ENCODE measurements around the gene IFI27L1.

The IFI27L1 gene

GRCh38 chr14:94138251-94138650 is 57.1 kb downstream of the IFI27L1 start:
- DNase-seq = no peak

GRCh38 chr14:94139006-94139405 is 57.9 kb downstream of the IFI27L1 start:
- no peak for DNase-seq

- DNase-seq = no peak
Observed at GRCh38 chr14:94139421-94139820, 58.3 kb downstream of the IFI27L1 start.

- DNase-seq = no peak
Observed at GRCh38 chr14:94142247-94142646, 61.1 kb downstream of the IFI27L1 start.

GRCh38 chr14:94142836-94143235 is 61.7 kb downstream of the IFI27L1 start:
- no peak for DNase-seq

- no peak for DNase-seq
Observed at GRCh38 chr14:94143239-94143638, 62.1 kb downstream of the IFI27L1 start.

- no peak for DNase-seq
Observed at GRCh38 chr14:94143711-94144110, 62.6 kb downstream of the IFI27L1 start.

GRCh38 chr14:94144765-94145164 is 63.7 kb downstream of the IFI27L1 start:
- DNase-seq = no peak

- DNase-seq = no peak
Observed at GRCh38 chr14:94145902-94146527, 64.9 kb downstream of the IFI27L1 start.

Data from cortex of kidney (tissue), 1 donor.